Spleen (tissue), 11 donors: ENCODE data around the gene KIF5C. TPM values are rescaled to one million over a fixed set of nuclear protein-coding genes. Genes with fewer than 3 reads are reported as not detected.

Experiments used
- DNase-seq: peaks from one replicate; pipeline ENCODE4 v3.0.0-alpha.2; 2020
- H3K27ac ChIP-seq, 8 donors: fragments of 200-600 bp; sonication (generic) in 7 of 8; 1 replicate in 4 of 8; 2 replicates in 4 of 8; pipeline versions ENCODE4 v1.5.0 to v1.8.0; 2016 to 2021; ENCODE audit warnings: inconsistent platforms in 4 of 8, mild to moderate bottlenecking in 4 of 8, moderate library complexity in 1 of 8
- H3K27me3 ChIP-seq, 7 donors: fragments of 200-600 bp; sonication (generic) in 6 of 7; replicated peaks in 1 of 7; 1 replicate in 4 of 7; 2 replicates in 3 of 7; pipeline versions ENCODE4 v1.5.0 to v1.8.0; 2016 to 2021; ENCODE audit warnings: inconsistent platforms in 3 of 7, mild to moderate bottlenecking in 1 of 7
- H3K36me3 ChIP-seq, 6 donors: fragments of 200-600 bp; sonication (generic) in 5 of 6; 1 replicate in 4 of 6; 2 replicates in 2 of 6; pipeline versions ENCODE4 v1.5.0 to v1.8.0; 2016 to 2021; ENCODE audit warnings: inconsistent platforms in 2 of 6
- H3K4me1 ChIP-seq, 6 donors: fragments of 200-600 bp; sonication (generic) in 5 of 6; 1 replicate in 3 of 6; 2 replicates in 3 of 6; pipeline versions ENCODE4 v1.5.0 to v1.8.0; 2016 to 2021; ENCODE audit warnings: inconsistent platforms in 3 of 6
- H3K4me3 ChIP-seq, 8 donors: fragments of 200-600 bp; sonication (generic) in 7 of 8; 1 replicate in 4 of 8; 2 replicates in 4 of 8; pipeline versions ENCODE4 v1.5.0 to v1.8.0; 2016 to 2021; ENCODE audit warnings: inconsistent platforms in 4 of 8, mild to moderate bottlenecking in 4 of 8, moderate library complexity in 2 of 8
- H3K9me3 ChIP-seq, 8 donors: fragments of 200-600 bp; sonication (generic) in 7 of 8; 1 replicate in 4 of 8; 2 replicates in 4 of 8; pipeline versions ENCODE4 v1.5.0 to v1.8.0; 2016 to 2021; ENCODE audit warnings: inconsistent platforms in 4 of 8
- POLR2A ChIP-seq, 3 donors: fragments of 450-650 bp; IDR thresholded peaks; one replicate each; pipeline ENCODE4 v1.5.1; 2017; ENCODE audit warnings: antibody characterized with exemption in 3 of 3, mild to moderate bottlenecking in 1 of 3
- POLR2AphosphoS5 ChIP-seq, 3 donors: sonication (generic); formaldehyde crosslinking; IDR thresholded peaks; one replicate each; pipeline ENCODE4 v1.5.1; 2017; ENCODE audit warnings: antibody characterized with exemption in 3 of 3
- WGBS, 5 donors: extraction: QIAGEN DNeasy Blood & Tissue Kit in 3 of 5; methylation state at CpG; one replicate each; pipeline versions ENCODE4 v1.1.5 to v1.1.7; 2013 to 2018; 5-methylcytosine and 5-hydroxymethylcytosine counted together
- intact Hi-C: fragments of 100-400 bp; cut with DNase I; formaldehyde crosslinking; loops from one replicate; pipeline ENCODE4 v1.15.0; 2023; ENCODE audit warnings: low total_unique reads
- polyA plus RNA-seq, 3 donors: library from polyadenylated mRNA; stranded (reverse); fragments of 200-250 nt; gene quantifications; one replicate each; pipeline ENCODE4 v1.2.1, GENCODE V29; 2013
- total RNA-seq, 7 donors: library from RNA; depleted of rRNA in 3 of 7; stranded (reverse); fragments of >200 nt in 3 of 7; fragmentation: NEBNext Ultra II Directional in 4 of 7; extraction: Animal tissue kit (Norgen Biotek cat#: 25700) in 4 of 7; gene quantifications; one replicate each; pipeline versions ENCODE4 v1.1.0 to v1.2.1, GENCODE V29; 2016 to 2021
- TF ChIP-seq, protein P1 (sequence below), 11 experiments: fragments of 200-600 bp in 7 of 11; fragments of 450-650 bp in 4 of 11; sonication (generic) in 4 of 11; IDR thresholded peaks in 8 of 11; conservative IDR thresholded peaks in 3 of 11; 1 replicate in 7 of 11; 2 replicates in 4 of 11; pipeline versions ENCODE4 v1.4.0 to v1.8.0; 2016 to 2021; ENCODE audit warnings: antibody characterized with exemption in 11 of 11, inconsistent platforms in 4 of 11, mild to moderate bottlenecking in 1 of 11
- donor health status: healthy with polysubstance abuse.
- donor health status: DM: no; HTN: no; CAD: no; lungs with moderate emphysema.
- donor health status: DM: no; HTN: no; CAD: no.
- donor health status: Bipolar disorder and iron deficiency.
- donor health status: healthy.
- donor health status: DM: no; HTN: no; CAD: no.
- donor health status: DM: yes; HTN: yes; CAD: no.

Gene KIF5C
- total and polyA plus RNA-seq, 10 donors, result 0.61 to 8.3 (median 4.3) TPM

- H3K27me3 ChIP-seq, result no peaks in the 10 kb centered on the region
- no peak overlapping the region for H3K4me3 ChIP-seq
- H3K36me3 ChIP-seq, result no peaks in the 10 kb centered on the region
- no peaks in the 10 kb centered on the region for H3K9me3 ChIP-seq
- H3K4me1 ChIP-seq, result peaks cover 0 to 14% (median 2%) of the 10 kb centered on the region in 6 donors
- H3K27ac ChIP-seq, result no peak overlapping the region
- TF ChIP-seq POLR2A (IDR thresholded peaks at IDR 0.05) (no peak), POLR2AphosphoS5 (IDR thresholded peaks at IDR 0.05) (no peak)
- TF ChIP-seq, protein P1, sequence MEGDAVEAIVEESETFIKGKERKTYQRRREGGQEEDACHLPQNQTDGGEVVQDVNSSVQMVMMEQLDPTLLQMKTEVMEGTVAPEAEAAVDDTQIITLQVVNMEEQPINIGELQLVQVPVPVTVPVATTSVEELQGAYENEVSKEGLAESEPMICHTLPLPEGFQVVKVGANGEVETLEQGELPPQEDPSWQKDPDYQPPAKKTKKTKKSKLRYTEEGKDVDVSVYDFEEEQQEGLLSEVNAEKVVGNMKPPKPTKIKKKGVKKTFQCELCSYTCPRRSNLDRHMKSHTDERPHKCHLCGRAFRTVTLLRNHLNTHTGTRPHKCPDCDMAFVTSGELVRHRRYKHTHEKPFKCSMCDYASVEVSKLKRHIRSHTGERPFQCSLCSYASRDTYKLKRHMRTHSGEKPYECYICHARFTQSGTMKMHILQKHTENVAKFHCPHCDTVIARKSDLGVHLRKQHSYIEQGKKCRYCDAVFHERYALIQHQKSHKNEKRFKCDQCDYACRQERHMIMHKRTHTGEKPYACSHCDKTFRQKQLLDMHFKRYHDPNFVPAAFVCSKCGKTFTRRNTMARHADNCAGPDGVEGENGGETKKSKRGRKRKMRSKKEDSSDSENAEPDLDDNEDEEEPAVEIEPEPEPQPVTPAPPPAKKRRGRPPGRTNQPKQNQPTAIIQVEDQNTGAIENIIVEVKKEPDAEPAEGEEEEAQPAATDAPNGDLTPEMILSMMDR (IDR thresholded peaks at IDR 0.05 in 8 of 11, conservative IDR thresholded peaks at IDR 0.05 in 3 of 11), result no peak
- no peak for DNase-seq
- intact Hi-C loops, result no loop called here
Measured at GRCh38 chr2:148974095-148974494, 99.1 kb downstream of the KIF5C start.

DNA sequence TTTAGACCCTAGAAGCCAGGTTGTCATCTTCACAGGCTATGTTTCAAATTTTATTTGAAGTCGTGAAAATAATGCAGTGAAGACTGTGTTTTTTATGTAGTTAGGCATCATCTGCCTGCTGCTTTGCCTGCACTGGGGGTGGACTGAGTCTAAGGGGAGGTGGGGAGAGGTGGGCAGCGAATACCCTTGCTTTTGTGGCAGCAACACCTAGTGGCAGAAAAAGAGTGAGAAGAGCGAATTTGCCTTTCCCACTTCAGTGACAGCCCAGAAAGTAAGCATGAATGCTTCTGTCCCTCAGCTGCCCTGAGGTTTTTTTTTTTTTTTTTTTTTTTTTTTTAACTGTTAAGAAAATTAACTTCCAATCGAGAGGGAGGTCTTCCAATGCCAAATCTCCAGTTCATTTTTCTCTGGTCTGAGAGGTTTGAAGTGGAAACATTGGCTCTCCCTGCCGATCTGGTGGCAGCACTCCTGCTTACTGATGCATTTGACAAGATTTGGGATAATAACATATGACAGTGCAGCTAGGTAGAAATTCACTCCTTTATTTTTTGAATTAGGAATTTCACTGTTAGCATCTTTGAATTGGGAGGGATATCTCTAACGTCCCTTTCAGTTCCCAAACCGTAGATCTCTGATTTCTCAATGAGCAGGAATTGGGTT, 103.1 kb downstream of the KIF5C start:
- H3K4me1 ChIP-seq, result peaks cover 0 to 7% (median 0%) of the 10 kb centered on the region in 6 donors
- no peaks in the 10 kb centered on the region for H3K27me3 ChIP-seq
- no peak overlapping the region for H3K27ac ChIP-seq
- H3K36me3 ChIP-seq, result peaks cover 0 to 4% (median 0%) of the 10 kb centered on the region in 6 donors
- WGBS, 5 donors, result 67 to 82% (median 73%) methylated on average over 7 of the region's 7 CpGs
- TF ChIP-seq, protein P1 (IDR thresholded peaks at IDR 0.05 in 8 of 11, conservative IDR thresholded peaks at IDR 0.05 in 3 of 11), result no peak
- TF ChIP-seq POLR2A (IDR thresholded peaks at IDR 0.05), result no peak
- no peak for TF ChIP-seq POLR2AphosphoS5 (IDR thresholded peaks at IDR 0.05)
- H3K9me3 ChIP-seq, result no peaks in the 10 kb centered on the region
- intact Hi-C loops, result no loop called here
- no peak for DNase-seq
- no peak overlapping the region for H3K4me3 ChIP-seq

GRCh38 chr2:148978706-148979105, 103.7 kb downstream of the KIF5C start:
- 36 to 69% (median 48%) methylated on average over 2 of the region's 2 CpGs for WGBS, 5 donors
- H3K36me3 ChIP-seq, result peaks cover 0 to 4% (median 0%) of the 10 kb centered on the region in 6 donors
- TF ChIP-seq, protein P1 (IDR thresholded peaks at IDR 0.05 in 8 of 11, conservative IDR thresholded peaks at IDR 0.05 in 3 of 11), result no peak
- TF ChIP-seq POLR2A (IDR thresholded peaks at IDR 0.05) (no peak), POLR2AphosphoS5 (IDR thresholded peaks at IDR 0.05) (no peak)
- no peak overlapping the region for H3K27ac ChIP-seq
- H3K9me3 ChIP-seq, result no peaks in the 10 kb centered on the region
- H3K4me1 ChIP-seq, result peaks cover 0 to 7% (median 0%) of the 10 kb centered on the region in 6 donors
- no peak for DNase-seq
- H3K27me3 ChIP-seq, result no peaks in the 10 kb centered on the region
- H3K4me3 ChIP-seq, result no peak overlapping the region
- intact Hi-C loops, result no loop called here

GRCh38 chr2:148979164-148979918, 104.3 kb downstream of the KIF5C start:
- peaks cover 0 to 4% (median 0%) of the 10 kb centered on the region in 6 donors for H3K36me3 ChIP-seq
- no peak overlapping the region for H3K27ac ChIP-seq
- H3K4me1 ChIP-seq, result peaks cover 0 to 7% (median 0%) of the 10 kb centered on the region in 6 donors
- WGBS, 5 donors, result 88 to 93% (median 92%) methylated on average over 6 of the region's 6 CpGs
- H3K9me3 ChIP-seq, result peaks cover 0 to 1% (median 0%) of the 10 kb centered on the region in 8 donors
- no peak overlapping the region for H3K4me3 ChIP-seq
- no peaks in the 10 kb centered on the region for H3K27me3 ChIP-seq
- DNase-seq, result no peak
- intact Hi-C loops, result no loop called here
- TF ChIP-seq, protein P1 (IDR thresholded peaks at IDR 0.05 in 8 of 11, conservative IDR thresholded peaks at IDR 0.05 in 3 of 11), result no peak
- no peak for TF ChIP-seq POLR2A (IDR thresholded peaks at IDR 0.05)
